GM12878 (cell line): ENCODE data around the gene CIDEC. TPM values are rescaled to one million over a fixed set of nuclear protein-coding genes. Genes with fewer than 3 reads are reported as not detected.
"Not testable (repeated sequence)": the region's sequence is repeated elsewhere in the genome, so short reads cannot be mapped to it uniquely, and the experiment has no call there.

ENCODE experiments used
- ATAC-seq: fragments of 200-7000 bp; cut with Tn5 transposase; 3 replicates; pipeline ENCODE4 v1.9.1; 2020; ENCODE audit warnings: mild to moderate bottlenecking, moderate library complexity
- BruUV-seq: library from RNA; stranded (reverse); fragments of 400-500 nt; replicated peaks from 2 replicates; lab custom pipeline; 2021; lab: Mats Ljungman, UMichigan
- CTCF ChIA-PET: fragments of 300-600 bp; sonication (Branson Sonifier 250); formaldehyde crosslinking; extraction: SDS; loops from one replicate; lab custom pipeline; 2021; ENCODE audit warnings: inconsistent platforms; lab: Yijun Ruan, JAX
- POLR2A ChIA-PET: fragments of 350-600 bp; formaldehyde crosslinking; extraction: SDS; loops from one replicate; lab custom pipeline; 2021; ENCODE audit warnings: inconsistent platforms; lab: Charles Lee
- RAD21 ChIA-PET: fragments of 300-600 bp; sonication (Branson Sonifier 250); formaldehyde crosslinking; loops from one replicate; lab custom pipeline; 2023; ENCODE audit warnings: antibody characterized with exemption; ENCODE audit not compliant: unreplicated experiment; lab: Charles Lee
- SMC1A ChIA-PET: fragments of 300-600 bp; sonication (Branson Sonifier 250); formaldehyde crosslinking; loops from one replicate; lab custom pipeline; 2023; ENCODE audit not compliant: unreplicated experiment, uncharacterized antibody; lab: Charles Lee
- DNase-seq: peaks from one replicate; pipeline ENCODE4 v3.0.0-alpha.2; 2011; ENCODE audit warnings: low read depth, low spot score
- FAIRE-seq: peaks from 3 replicates; lab custom pipeline; 2011; peaks lifted over from hg19 to GRCh38; lab: Jason Lieb, UNC
- H2AFZ ChIP-seq: 2 replicates; pipeline ENCODE4 v1.6.0; 2011; ENCODE audit warnings: low read depth, low read length, control low read depth; ENCODE audit not compliant: control insufficient read depth
- H3K27ac ChIP-seq: 2 replicates; pipeline ENCODE4 v1.5.1; 2011; ENCODE audit warnings: control low read depth; ENCODE audit not compliant: control insufficient read depth, insufficient read depth
- H3K27me3 ChIP-seq, 2 experiments: replicated peaks in 1 of 2; 2 replicates each; pipeline versions ENCODE4 v1.6.0 to v1.6.1; 2011; ENCODE audit warnings: low read length in 1 of 2; ENCODE audit not compliant: control insufficient read depth in 2 of 2, insufficient read depth in 2 of 2
- H3K36me3 ChIP-seq, 2 experiments: 2 replicates each; pipeline ENCODE4 v1.5.1; 2011; ENCODE audit warnings: low read length in 1 of 2; ENCODE audit not compliant: control insufficient read depth in 2 of 2, insufficient read depth in 2 of 2
- H3K4me1 ChIP-seq: 2 replicates; pipeline ENCODE4 v1.6.1; 2011; ENCODE audit warnings: mild to moderate bottlenecking, low read length, moderate library complexity, mixed read lengths; ENCODE audit not compliant: control insufficient read depth, insufficient read depth
- H3K4me2 ChIP-seq: 2 replicates; pipeline ENCODE4 v1.6.0; 2011; ENCODE audit warnings: control low read depth; ENCODE audit not compliant: control insufficient read depth, insufficient read depth
- H3K4me3 ChIP-seq: fragments of 200-600 bp; sonication (generic); 2 replicates; pipeline ENCODE4 v1.5.1; 2016
- H3K79me2 ChIP-seq: 2 replicates; pipeline ENCODE4 v1.6.0; 2011; ENCODE audit warnings: low read length; ENCODE audit not compliant: control insufficient read depth, insufficient read depth
- H3K9ac ChIP-seq: 2 replicates; pipeline ENCODE4 v1.8.0; 2011; ENCODE audit warnings: low read length, control low read depth, mixed read lengths; ENCODE audit not compliant: control insufficient read depth, insufficient read depth
- H3K9me3 ChIP-seq: replicated peaks from 3 replicates; pipeline ENCODE4 v1.5.1; 2011; ENCODE audit warnings: mild to moderate bottlenecking, low read length; ENCODE audit not compliant: control insufficient read depth, insufficient read depth
- H4K20me1 ChIP-seq: 2 replicates; pipeline ENCODE4 v1.6.0; 2011; ENCODE audit not compliant: control insufficient read depth, insufficient read depth
- ASH2L ChIP-seq: fragments of 300-600, 200-600 bp; sonication (generic); IDR thresholded peaks from 2 replicates; pipeline ENCODE4 v1.6.1; 2017; ENCODE audit warnings: low read depth, mild to moderate bottlenecking, borderline replicate concordance
- NKRF ChIP-seq: fragments of 450-650 bp; conservative IDR thresholded peaks from 2 replicates; pipeline ENCODE4 v1.6.1; 2017; ENCODE audit warnings: mild to moderate bottlenecking, moderate library complexity
- WGBS: methylation state at CpG from one replicate; pipeline ENCODE4 v1.1.6; 2016; ENCODE audit warnings: low lambda C conversion rate; ENCODE audit not compliant: insufficient replicate concordance, insufficient coverage; ENCODE audit errors: missing lambda C conversion rate; 5-methylcytosine and 5-hydroxymethylcytosine counted together
- in situ Hi-C: fragments of 300-500 bp; cut with MboI; formaldehyde crosslinking; loops from 9 replicates; pipeline ENCODE4 v1.14.3; 2018; ENCODE audit warnings: mixed read lengths
- intact Hi-C: fragments of 100-400 bp; cut with micrococcal nuclease; formaldehyde crosslinking; loops from one replicate; pipeline ENCODE4 v1.14.2; 2022; ENCODE audit not compliant: unreplicated experiment
- polyA plus RNA-seq, 11 experiments: library from polyadenylated mRNA; depleted of rRNA in 4 of 11; unstranded in 6 of 11; stranded (reverse) in 5 of 11; fragments of >200 nt; fragmentation: Nextera tagmentation in 4 of 11; fragmentation: Illumina TruSeq in 1 of 11; extraction: Ambion mirVana in 4 of 11; extraction: Trizol in 1 of 11; gene quantifications; 1 replicate in 1 of 11; 2 replicates in 10 of 11; pipeline versions ENCODE4 v1.2.1 to v1.2.3, GENCODE V29; 2011 to 2016; ENCODE audit warnings: inconsistent platforms in 2 of 11, missing spikeins in 2 of 11, low read depth in 1 of 11
- total RNA-seq, 4 experiments: library from RNA; depleted of rRNA in 3 of 4; stranded (reverse); fragments of >200 nt in 3 of 4; fragmentation: Illumina TruSeq in 1 of 4; extraction: Trizol in 1 of 4; gene quantifications; 2 replicates each; pipeline versions ENCODE4 v1.2.1 to v1.2.3, GENCODE V29; 2013 to 2021

CIDEC gene
- total and polyA plus RNA-seq, 10 of the 15 experiments (the other 5 are each of a cell fraction or from before 2014, with no cell fraction given) = 0.10 to 0.49 TPM; not detected in 8

DNA sequence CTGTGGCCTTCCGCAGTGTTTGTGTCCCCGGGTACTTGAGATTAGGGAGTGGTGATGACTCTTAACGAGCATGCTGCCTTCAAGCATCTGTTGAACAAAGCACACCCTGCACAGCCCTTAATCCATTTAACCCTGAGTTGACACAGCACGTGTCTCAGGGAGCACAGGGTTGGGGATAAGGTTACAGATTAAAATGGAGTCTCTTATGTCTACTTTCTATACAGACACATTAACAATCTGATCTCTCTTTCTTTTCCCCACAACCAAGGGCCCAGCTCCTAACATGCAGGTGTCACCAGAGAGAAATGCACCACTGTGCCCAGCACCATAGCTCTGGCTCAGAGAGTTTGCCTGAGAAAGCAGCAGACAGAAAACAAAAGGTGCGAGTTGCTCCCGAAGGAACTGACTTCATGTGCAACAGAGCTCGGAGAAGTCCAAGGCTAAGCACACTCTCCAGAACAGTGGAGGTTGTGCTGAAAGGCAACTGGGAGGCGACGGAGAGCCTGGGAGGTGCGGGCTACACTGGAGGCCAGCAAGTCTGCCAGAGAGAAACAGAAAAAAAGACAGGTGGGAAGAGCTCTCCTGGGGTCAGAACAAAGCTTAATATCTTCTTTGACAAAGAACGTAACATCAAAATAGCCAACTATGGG lies 25.6 kb downstream of the CIDEC start:
- H3K4me1 ChIP-seq, H3K79me2 ChIP-seq, DNase-seq, in situ Hi-C loops, H2AFZ ChIP-seq, H3K27ac ChIP-seq, intact Hi-C loops, H3K36me3 ChIP-seq, BruUV-seq, H3K4me3 ChIP-seq, ATAC-seq, H3K4me2 ChIP-seq, H3K27me3 ChIP-seq, H4K20me1 ChIP-seq, FAIRE-seq, RAD21 ChIA-PET, H3K9me3 ChIP-seq, POLR2A ChIA-PET, H3K9ac ChIP-seq: not testable (repeated sequence)
- ChIA-PET CTCF (interaction anchor here (0.7 to 0.8 kb wide), 2 partner anchors 77 to 468 kb away, joined by 3 to 4 read pairs; no protein-coding TSS in a partner anchor), SMC1A (interaction anchor here (1.0 kb wide), 1 partner anchor 37 kb away, joined by 4 read pairs; the partner anchor contains the start of gene JAGN1)
- WGBS = 70% methylated on average over 11 of the region's 11 CpGs

DNA sequence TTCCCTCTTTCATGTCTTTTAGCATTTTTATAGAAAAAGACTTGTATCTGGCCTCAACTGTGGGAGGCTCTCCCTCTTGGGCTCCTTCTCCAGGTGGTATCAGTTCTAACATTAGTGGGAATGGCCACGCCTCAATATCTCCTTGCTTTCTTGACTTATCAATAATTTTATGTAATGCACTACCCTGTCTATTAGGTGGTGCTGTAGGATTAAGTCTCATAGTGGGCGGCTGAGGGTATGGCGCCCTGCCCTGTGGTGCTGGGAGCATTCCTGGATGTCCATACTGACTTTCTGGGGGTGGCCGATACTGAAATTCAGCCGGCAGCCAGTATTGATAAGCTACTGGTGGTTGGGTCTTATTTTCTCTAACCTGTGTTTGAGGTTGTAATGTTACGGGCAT lies 27.5 kb downstream of the CIDEC start:
- in situ Hi-C loops = no loop called here
- H3K27me3 ChIP-seq = no peaks in the 10 kb centered on the region; a peak in 1 of 4 replicates
- SMC1A ChIA-PET = interaction anchor here (1.2 to 1.4 kb wide), 2 partner anchors 80 to 469 kb away, joined by 4 to 6 read pairs; no protein-coding TSS in a partner anchor
- no peaks in the 10 kb centered on the region for H3K9me3 ChIP-seq
- FAIRE-seq = no peak
- no peak overlapping the region for H3K27ac ChIP-seq
- H3K4me1 ChIP-seq = no peaks in the 10 kb centered on the region
- TF ChIP-seq NKRF = no peak
- TF ChIP-seq ASH2L = no peak
- TF ChIP-seq, all 136 proteins: peak for 0
- ChIA-PET POLR2A (no interaction called here), RAD21 (no interaction called here), CTCF (interaction anchor here (0.8 to 2.0 kb wide), 3 partner anchors 12 to 79 kb away, joined by 3 to 9 read pairs (median 3); no protein-coding TSS in a partner anchor)
- WGBS = 45% methylated on average over 6 of the region's 6 CpGs
- Histone ChIP-seq H3K9ac (no peak overlapping the region), H3K4me3 (no peak overlapping the region), H3K79me2 (no peaks in the 10 kb centered on the region), H3K4me2 (no peak overlapping the region), H4K20me1 (no peaks in the 10 kb centered on the region), H2AFZ (no peak overlapping the region), H3K36me3 (no peaks in the 10 kb centered on the region)
- intact Hi-C loops = no loop called here
- no TSS peak for BruUV-seq
- DNase-seq (no peak), ATAC-seq (no peak)

GRCh38 chr3:9851926-9852325 lies 28.1 kb downstream of the CIDEC start:
- BruUV-seq, POLR2A ChIA-PET, in situ Hi-C loops, H3K9ac ChIP-seq, H3K4me2 ChIP-seq, FAIRE-seq, H2AFZ ChIP-seq, H3K36me3 ChIP-seq, H3K79me2 ChIP-seq, H3K27ac ChIP-seq, H3K27me3 ChIP-seq, H3K4me3 ChIP-seq, H3K4me1 ChIP-seq, ATAC-seq, DNase-seq, H4K20me1 ChIP-seq, H3K9me3 ChIP-seq, intact Hi-C loops, RAD21 ChIA-PET: not testable (repeated sequence)
- CTCF ChIA-PET = interaction anchor here (2.0 kb wide), 1 partner anchor 79 kb away, joined by 9 read pairs; no protein-coding TSS in a partner anchor
- SMC1A ChIA-PET = interaction anchor here (0.6 kb wide), 1 partner anchor 157 kb away, joined by 3 read pairs; no protein-coding TSS in a partner anchor
- WGBS = 39% methylated on average over 6 of the region's 6 CpGs
